ENCODE measurements around the gene TEX28.

GRCh38 chrX:154325541-154325940 lies 30.6 kb upstream of the TEX28 start:
- TF ChIP-seq POLR2A (IDR thresholded peaks at IDR 0.05): no peak
- TF ChIP-seq CTCF (IDR thresholded peaks at IDR 0.05): no peak

All from uterus (tissue), 2 donors.